ENCODE measurements around the gene MAZ. TPM values are rescaled to one million over a fixed set of nuclear protein-coding genes. Genes with fewer than 3 reads are reported as not detected.
A peak's percentile ranks its signal among the peaks of the same experiment; 100 is the strongest.

Gene MAZ
- total and polyA plus RNA-seq, 2 of the 13 experiments (the other 11 are each of a cell fraction or from before 2014, with no cell fraction given) = 203 to 277 TPM

DNA sequence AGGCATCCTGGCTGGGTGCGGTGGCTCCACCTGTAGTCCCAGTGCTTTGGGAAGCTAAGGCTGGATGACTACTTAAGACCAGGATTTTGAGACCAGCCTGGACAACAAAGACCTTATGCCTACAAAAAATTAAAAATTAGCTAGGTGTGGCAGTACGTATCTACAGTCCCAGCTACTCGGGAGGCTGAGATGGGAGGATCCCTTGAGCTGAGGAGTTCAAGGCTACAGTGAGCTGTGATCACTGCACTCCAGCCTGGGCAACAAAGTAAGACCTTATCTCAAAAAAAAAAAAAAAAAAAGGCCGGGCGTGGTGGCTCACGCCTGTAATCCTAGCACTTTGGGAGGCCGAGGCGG is 20.0 kb downstream of the MAZ start:
- peaks cover 7% of the 10 kb centered on the region for H3K79me2 ChIP-seq (ENCODE audit: insufficient read depth, low read length)
- no peaks in the 10 kb centered on the region for H3K27me3 ChIP-seq (ENCODE audit: control insufficient read depth in 1 of 2, insufficient read depth in 2 of 2, low read length in 2 of 2)
- intact Hi-C loops (cut with micrococcal nuclease; ENCODE audit: unreplicated experiment) = loop anchor here (5.0 kb wide), 1 partner anchor 36 kb away; the partner anchor contains the start of gene CDIPT
- H3K9me3 ChIP-seq (ENCODE audit: low read length) = no peaks in the 10 kb centered on the region
- peak; percentile 1; the same call in 2 of the 3 replicates for ATAC-seq
- H3K4me2 ChIP-seq (ENCODE audit: low read depth, low read length) = peak overlapping the region; percentile 38
- no peak overlapping the region for H2AFZ ChIP-seq (ENCODE audit: low read length)
- H3K4me3 ChIP-seq (replicated peaks in 1 of 3; ENCODE audit: insufficient read depth in 1 of 3, low read depth in 2 of 3, low read length in 3 of 3) = no peak overlapping the region
- H4K20me1 ChIP-seq (ENCODE audit: insufficient read depth, low read length) = no peaks in the 10 kb centered on the region
- DNase-seq (ENCODE audit: low spot score) = no peak
- no peaks in the 10 kb centered on the region for H3K36me3 ChIP-seq (replicated peaks in 1 of 2; ENCODE audit: control insufficient read depth in 1 of 2, insufficient read depth in 2 of 2, low read length in 2 of 2)
- BruUV-seq (replicated peaks) = no TSS peak
- FAIRE-seq = peak; percentile 26
- ChIA-PET CTCF (ENCODE audit: low intra/inter-chr PET ratio, low total read pairs) (no interaction called here), POLR2A (interaction anchor here (0.7 to 6.6 kb wide), 14 partner anchors 7 to 152 kb away, joined by 3 to 145 read pairs (median 4); partner anchors contain the start of genes CDIPT, MAZ, MVP and PAGR1)
- peak overlapping the region; percentile 16 for H3K27ac ChIP-seq (ENCODE audit: extremely low read length, insufficient read depth, low read length)
- peaks cover 93% of the 10 kb centered on the region for H3K4me1 ChIP-seq (ENCODE audit: insufficient read depth, low read length)
- WGBS (ENCODE audit: low lambda C conversion rate) = 22% methylated on average over 8 of the region's 8 CpGs
- peak overlapping the region; percentile 6; the same call in 1 of the 2 replicates for H3K9ac ChIP-seq (ENCODE audit: insufficient read depth, low read depth, low read length)
- in situ Hi-C loops (cut with HindIII; ENCODE audit: extremely low pct_ligation_motif_present, low pct_unique_long_range_greater_than_20kb) = no loop called here
- TF ChIP-seq, protein P1, sequence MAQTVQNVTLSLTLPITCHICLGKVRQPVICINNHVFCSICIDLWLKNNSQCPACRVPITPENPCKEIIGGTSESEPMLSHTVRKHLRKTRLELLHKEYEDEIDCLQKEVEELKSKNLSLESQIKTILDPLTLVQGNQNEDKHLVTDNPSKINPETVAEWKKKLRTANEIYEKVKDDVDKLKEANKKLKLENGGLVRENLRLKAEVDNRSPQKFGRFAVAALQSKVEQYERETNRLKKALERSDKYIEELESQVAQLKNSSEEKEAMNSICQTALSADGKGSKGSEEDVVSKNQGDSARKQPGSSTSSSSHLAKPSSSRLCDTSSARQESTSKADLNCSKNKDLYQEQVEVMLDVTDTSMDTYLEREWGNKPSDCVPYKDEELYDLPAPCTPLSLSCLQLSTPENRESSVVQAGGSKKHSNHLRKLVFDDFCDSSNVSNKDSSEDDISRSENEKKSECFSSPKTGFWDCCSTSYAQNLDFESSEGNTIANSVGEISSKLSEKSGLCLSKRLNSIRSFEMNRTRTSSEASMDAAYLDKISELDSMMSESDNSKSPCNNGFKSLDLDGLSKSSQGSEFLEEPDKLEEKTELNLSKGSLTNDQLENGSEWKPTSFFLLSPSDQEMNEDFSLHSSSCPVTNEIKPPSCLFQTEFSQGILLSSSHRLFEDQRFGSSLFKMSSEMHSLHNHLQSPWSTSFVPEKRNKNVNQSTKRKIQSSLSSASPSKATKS (CRISPR knock-in tag; IDR thresholded peaks at IDR 0.05) = no peak
- TF ChIP-seq ZBTB7B (CRISPR knock-in tag; IDR thresholded peaks at IDR 0.05) (no peak), ZSCAN30 (CRISPR knock-in tag; IDR thresholded peaks at IDR 0.05) (no peak), MXI1 (IDR thresholded peaks at IDR 0.05; ENCODE audit: borderline replicate concordance, low read depth, low read length) (no peak), ZNF547 (CRISPR knock-in tag; IDR thresholded peaks at IDR 0.05) (0 out of 2 replicates have a peak, but pooled peaks have one; percentile 12), ZBTB20 (CRISPR knock-in tag; IDR thresholded peaks at IDR 0.05; ENCODE audit: borderline replicate concordance, low read depth) (no peak), TP53 (CRISPR knock-in tag; conservative IDR thresholded peaks at IDR 0.05) (no peak), ZFP36L1 (CRISPR knock-in tag; IDR thresholded peaks at IDR 0.05) (no peak), ZNF44 (CRISPR knock-in tag; IDR thresholded peaks at IDR 0.05) (no peak), ZNF790 (CRISPR knock-in tag; IDR thresholded peaks at IDR 0.05; ENCODE audit: borderline replicate concordance) (no peak), SAFB2 (CRISPR knock-in tag; IDR thresholded peaks at IDR 0.05; ENCODE audit: borderline replicate concordance, low read depth) (no peak), XRCC5 (optimal IDR thresholded peaks at IDR 0.05; ENCODE audit: low read length) (peak; percentile 5), GPN1 (CRISPR knock-in tag; IDR thresholded peaks at IDR 0.05; ENCODE audit: borderline replicate concordance) (no peak), ZNF569 (CRISPR knock-in tag; IDR thresholded peaks at IDR 0.05; ENCODE audit: borderline replicate concordance) (no peak)
- TF ChIP-seq, protein P2, sequence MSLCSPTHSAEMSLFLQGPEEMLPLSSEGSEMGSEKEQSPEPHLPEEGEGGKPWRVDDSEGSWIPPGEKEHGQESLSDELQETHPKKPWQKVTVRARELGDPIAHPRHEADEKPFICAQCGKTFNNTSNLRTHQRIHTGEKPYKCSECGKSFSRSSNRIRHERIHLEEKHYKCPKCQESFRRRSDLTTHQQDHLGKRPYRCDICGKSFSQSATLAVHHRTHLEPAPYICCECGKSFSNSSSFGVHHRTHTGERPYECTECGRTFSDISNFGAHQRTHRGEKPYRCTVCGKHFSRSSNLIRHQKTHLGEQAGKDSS (CRISPR knock-in tag; IDR thresholded peaks at IDR 0.05; ENCODE audit: borderline replicate concordance, low read depth) = no peak
- TF ChIP-seq, protein P3, sequence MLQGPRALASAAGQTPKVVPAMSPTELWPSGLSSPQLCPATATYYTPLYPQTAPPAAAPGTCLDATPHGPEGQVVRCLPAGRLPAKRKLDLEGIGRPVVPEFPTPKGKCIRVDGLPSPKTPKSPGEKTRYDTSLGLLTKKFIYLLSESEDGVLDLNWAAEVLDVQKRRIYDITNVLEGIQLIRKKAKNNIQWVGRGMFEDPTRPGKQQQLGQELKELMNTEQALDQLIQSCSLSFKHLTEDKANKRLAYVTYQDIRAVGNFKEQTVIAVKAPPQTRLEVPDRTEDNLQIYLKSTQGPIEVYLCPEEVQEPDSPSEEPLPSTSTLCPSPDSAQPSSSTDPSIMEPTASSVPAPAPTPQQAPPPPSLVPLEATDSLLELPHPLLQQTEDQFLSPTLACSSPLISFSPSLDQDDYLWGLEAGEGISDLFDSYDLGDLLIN (CRISPR knock-in tag; IDR thresholded peaks at IDR 0.05; ENCODE audit: borderline replicate concordance) = no peak

Measured in HepG2 (cell line).